ENCODE data around the gene PDE3B. TPM values are rescaled to one million over a fixed set of nuclear protein-coding genes. Genes with fewer than 3 reads are reported as not detected.

Gene PDE3B
- total RNA-seq, 1 donor = 0.36 TPM

GRCh38 chr11:14819596-14819995, 176.0 kb downstream of the PDE3B start:
- Histone ChIP-seq H2AFZ (ENCODE audit: low read length) (no peak overlapping the region), H3K4me1 (ENCODE audit: insufficient read depth, low read length) (no peaks in the 10 kb centered on the region), H4K20me1 (ENCODE audit: insufficient read depth, low read length) (no peaks in the 10 kb centered on the region), H3K4me3 (ENCODE audit: insufficient read depth, low read length) (no peak overlapping the region), H3K27me3 (ENCODE audit: insufficient read depth, low read length) (no peaks in the 10 kb centered on the region), H3K36me3 (ENCODE audit: insufficient read depth, low read length) (no peaks in the 10 kb centered on the region), H3K27ac (ENCODE audit: low read depth, low read length) (no peak overlapping the region), H3K4me2 (ENCODE audit: insufficient read depth, low read length) (no peak overlapping the region), H3K9me3 (ENCODE audit: low read depth, low read length) (no peaks in the 10 kb centered on the region), H3K79me2 (ENCODE audit: insufficient read depth, low read length) (no peaks in the 10 kb centered on the region)
- TF ChIP-seq CTCF (IDR thresholded peaks at IDR 0.05; ENCODE audit: extremely low read depth, low read depth, low read length) = no peak
- DNase-seq (ENCODE audit: insufficient read length, low spot score, missing footprints) = no peak

- no peak for TF ChIP-seq CTCF (IDR thresholded peaks at IDR 0.05; ENCODE audit: extremely low read depth, low read depth, low read length)
- no peak overlapping the region for H3K4me2 ChIP-seq (ENCODE audit: insufficient read depth, low read length)
- no peaks in the 10 kb centered on the region for H3K4me1 ChIP-seq (ENCODE audit: insufficient read depth, low read length)
- no peaks in the 10 kb centered on the region for H3K79me2 ChIP-seq (ENCODE audit: insufficient read depth, low read length)
- no peaks in the 10 kb centered on the region for H3K9me3 ChIP-seq (ENCODE audit: low read depth, low read length)
- DNase-seq (ENCODE audit: insufficient read length, low spot score, missing footprints) = no peak
- H3K4me3 ChIP-seq (ENCODE audit: insufficient read depth, low read length) = no peak overlapping the region
- no peaks in the 10 kb centered on the region for H4K20me1 ChIP-seq (ENCODE audit: insufficient read depth, low read length)
- H3K27ac ChIP-seq (ENCODE audit: low read depth, low read length) = no peak overlapping the region
- no peak overlapping the region for H2AFZ ChIP-seq (ENCODE audit: low read length)
- H3K36me3 ChIP-seq (ENCODE audit: insufficient read depth, low read length) = no peaks in the 10 kb centered on the region
- H3K27me3 ChIP-seq (ENCODE audit: insufficient read depth, low read length) = no peaks in the 10 kb centered on the region
Observed at GRCh38 chr11:14821031-14821430, 177.4 kb downstream of the PDE3B start.

GRCh38 chr11:14826600-14826999, 183.0 kb downstream of the PDE3B start:
- H3K4me1 ChIP-seq (ENCODE audit: insufficient read depth, low read length) = no peaks in the 10 kb centered on the region
- no peaks in the 10 kb centered on the region for H3K36me3 ChIP-seq (ENCODE audit: insufficient read depth, low read length)
- no peak for TF ChIP-seq CTCF (IDR thresholded peaks at IDR 0.05; ENCODE audit: extremely low read depth, low read depth, low read length)
- H3K9me3 ChIP-seq (ENCODE audit: low read depth, low read length) = no peaks in the 10 kb centered on the region
- H3K4me3 ChIP-seq (ENCODE audit: insufficient read depth, low read length) = no peak overlapping the region
- H3K27ac ChIP-seq (ENCODE audit: low read depth, low read length) = no peak overlapping the region
- no peaks in the 10 kb centered on the region for H3K79me2 ChIP-seq (ENCODE audit: insufficient read depth, low read length)
- H4K20me1 ChIP-seq (ENCODE audit: insufficient read depth, low read length) = no peaks in the 10 kb centered on the region
- no peaks in the 10 kb centered on the region for H3K27me3 ChIP-seq (ENCODE audit: insufficient read depth, low read length)
- H2AFZ ChIP-seq (ENCODE audit: low read length) = no peak overlapping the region
- no peak overlapping the region for H3K4me2 ChIP-seq (ENCODE audit: insufficient read depth, low read length)
- DNase-seq (ENCODE audit: insufficient read length, low spot score, missing footprints) = no peak

- Histone ChIP-seq H3K9me3 (ENCODE audit: low read depth, low read length) (no peaks in the 10 kb centered on the region), H3K27ac (ENCODE audit: low read depth, low read length) (no peak overlapping the region), H2AFZ (ENCODE audit: low read length) (no peak overlapping the region), H3K27me3 (ENCODE audit: insufficient read depth, low read length) (no peaks in the 10 kb centered on the region), H4K20me1 (ENCODE audit: insufficient read depth, low read length) (no peaks in the 10 kb centered on the region), H3K36me3 (ENCODE audit: insufficient read depth, low read length) (no peaks in the 10 kb centered on the region), H3K4me1 (ENCODE audit: insufficient read depth, low read length) (no peaks in the 10 kb centered on the region), H3K79me2 (ENCODE audit: insufficient read depth, low read length) (no peaks in the 10 kb centered on the region), H3K4me3 (ENCODE audit: insufficient read depth, low read length) (no peak overlapping the region), H3K4me2 (ENCODE audit: insufficient read depth, low read length) (no peak overlapping the region)
- no peak for TF ChIP-seq CTCF (IDR thresholded peaks at IDR 0.05; ENCODE audit: extremely low read depth, low read depth, low read length)
- no peak for DNase-seq (ENCODE audit: insufficient read length, low spot score, missing footprints)
Observed at GRCh38 chr11:14835496-14836492, 192.2 kb downstream of the PDE3B start.

Data from osteoblast (primary cell).